Measurements from ENCODE around the gene CLTCL1. TPM values are rescaled to one million over a fixed set of nuclear protein-coding genes. Genes with fewer than 3 reads are reported as not detected.

CLTCL1 gene
- total RNA-seq, 1 experiment from 2014 or later = 7.5 TPM

DNA sequence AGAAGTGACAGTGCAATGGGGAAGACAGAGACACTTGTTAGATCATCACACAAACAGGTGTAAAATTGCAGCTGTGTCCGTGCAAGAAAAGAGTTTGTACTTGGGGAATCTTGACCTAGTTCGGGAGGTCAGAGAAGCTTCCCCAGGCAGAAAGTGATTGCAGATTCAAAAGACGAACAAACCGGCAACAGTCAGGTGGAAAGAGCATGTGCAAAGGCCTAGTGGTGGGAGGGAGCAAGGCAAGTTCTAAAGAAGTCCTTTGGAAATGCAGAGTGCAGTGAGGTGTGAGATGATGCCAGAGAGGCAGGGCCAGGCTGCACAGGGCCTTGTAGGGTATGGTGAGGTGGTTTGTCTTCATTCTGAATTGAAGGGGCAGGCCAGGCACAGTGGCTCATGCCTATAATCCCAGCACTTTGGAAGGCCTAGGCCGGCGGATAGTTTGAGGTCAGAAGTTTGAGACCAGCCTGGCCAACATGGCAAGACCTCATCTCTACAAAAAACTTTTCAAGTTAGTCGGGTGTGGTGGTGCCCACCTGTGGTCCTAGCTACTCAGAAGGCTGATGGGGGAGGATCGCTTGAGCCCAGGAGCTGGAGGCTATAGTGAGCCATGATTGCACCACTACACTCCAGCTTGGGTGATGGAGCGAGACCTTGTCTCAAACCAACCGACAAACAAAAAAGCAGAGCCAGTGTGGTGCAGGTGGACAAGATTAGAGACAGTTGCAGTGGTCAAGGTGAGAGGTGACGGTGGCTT, 145.1 kb downstream of the CLTCL1 start:
- Histone ChIP-seq H3K4me3 (no peak overlapping the region), H3K4me1 (no peaks in the 10 kb centered on the region), H3K36me3 (no peaks in the 10 kb centered on the region), H3K9me3 (replicated peaks) (no peaks in the 10 kb centered on the region), H3K27ac (no peak overlapping the region), H3K27me3 (no peaks in the 10 kb centered on the region)
- DNase-seq = no peak

DNA sequence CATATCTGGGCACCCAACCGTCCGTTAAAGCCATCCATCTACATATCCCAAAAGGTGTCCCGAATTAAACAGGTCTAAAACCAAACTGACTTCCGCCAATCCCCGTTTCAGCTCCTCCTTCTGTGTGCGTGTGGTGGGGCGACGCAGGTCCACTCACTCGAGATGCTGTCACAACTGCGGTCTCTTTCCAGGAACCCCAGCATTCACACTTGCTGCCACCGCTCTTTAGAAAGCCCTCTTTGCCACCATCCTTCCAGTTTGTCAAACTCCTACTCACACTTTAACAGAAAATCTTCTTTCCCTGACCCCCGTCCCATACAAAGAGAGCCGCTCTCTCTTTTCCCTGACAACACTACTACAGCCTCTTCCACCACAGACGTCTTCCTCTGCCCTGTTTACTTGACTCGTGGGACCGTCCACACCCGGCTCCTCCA, 147.5 kb downstream of the CLTCL1 start:
- no peaks in the 10 kb centered on the region for H3K4me1 ChIP-seq
- H3K36me3 ChIP-seq = peaks cover 2% of the 10 kb centered on the region
- DNase-seq = peak in 1 of 2 experiments; percentile 20
- peak overlapping the region; percentile 74 for H3K4me3 ChIP-seq
- peak overlapping the region; percentile 1; the same call in 1 of the 2 replicates for H3K27ac ChIP-seq
- H3K27me3 ChIP-seq = no peaks in the 10 kb centered on the region
- no peaks in the 10 kb centered on the region for H3K9me3 ChIP-seq (replicated peaks)

- no peaks in the 10 kb centered on the region for H3K27me3 ChIP-seq
- H3K36me3 ChIP-seq = peaks cover 6% of the 10 kb centered on the region
- H3K9me3 ChIP-seq (replicated peaks) = no peaks in the 10 kb centered on the region
- no peak overlapping the region for H3K4me3 ChIP-seq
- DNase-seq = no peak
- no peaks in the 10 kb centered on the region for H3K4me1 ChIP-seq
- no peak overlapping the region for H3K27ac ChIP-seq
Measured at GRCh38 chr22:19143212-19143611, 148.3 kb downstream of the CLTCL1 start.

- H3K27ac ChIP-seq = no peak overlapping the region
- no peaks in the 10 kb centered on the region for H3K9me3 ChIP-seq (replicated peaks)
- H3K4me3 ChIP-seq = no peak overlapping the region
- H3K4me1 ChIP-seq = no peaks in the 10 kb centered on the region
- peaks cover 10% of the 10 kb centered on the region for H3K36me3 ChIP-seq
- DNase-seq = no peak
- no peaks in the 10 kb centered on the region for H3K27me3 ChIP-seq
Measured at GRCh38 chr22:19142394-19142793, 149.1 kb downstream of the CLTCL1 start.

DNA sequence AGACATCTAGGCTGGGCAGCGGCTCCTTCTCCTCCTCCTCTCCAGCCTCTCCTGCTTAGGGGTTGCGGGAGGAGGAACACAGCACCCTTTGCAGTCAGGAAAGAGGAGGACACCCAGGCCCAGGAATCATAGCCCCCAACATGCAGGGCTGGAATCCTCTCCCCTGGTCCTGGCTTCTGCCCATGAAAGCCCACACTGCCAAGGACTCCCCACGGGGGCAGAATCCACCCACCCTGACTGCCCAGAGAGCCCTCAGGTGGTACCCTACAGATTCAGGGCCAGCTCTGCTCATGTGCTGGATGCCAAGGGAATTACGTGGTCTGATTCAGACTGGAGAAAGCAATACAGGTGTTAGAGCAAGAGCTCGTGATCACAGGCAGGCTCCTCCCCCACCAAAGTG, 151.5 kb downstream of the CLTCL1 start:
- peaks cover 21% of the 10 kb centered on the region for H3K36me3 ChIP-seq
- no peaks in the 10 kb centered on the region for H3K27me3 ChIP-seq
- DNase-seq = no peak

GRCh38 chr22:19139001-19139356, 152.5 kb downstream of the CLTCL1 start:
- no peak for DNase-seq
- peaks cover 23% of the 10 kb centered on the region for H3K36me3 ChIP-seq
- H3K4me3 ChIP-seq = no peak overlapping the region

More for the DNA sequence above, 151.5 kb downstream of the CLTCL1 start:
- Histone ChIP-seq H3K9me3 (replicated peaks) (no peaks in the 10 kb centered on the region), H3K27ac (no peak overlapping the region), H3K4me3 (no peak overlapping the region), H3K4me1 (no peaks in the 10 kb centered on the region)

GRCh38 chr22:19138217-19139000, 153.1 kb downstream of the CLTCL1 start:
- no peak for DNase-seq
- no peak overlapping the region for H3K4me3 ChIP-seq
- no peak overlapping the region for H3K27ac ChIP-seq
- H3K36me3 ChIP-seq = peaks cover 28% of the 10 kb centered on the region
- H3K4me1 ChIP-seq = no peaks in the 10 kb centered on the region
- no peaks in the 10 kb centered on the region for H3K9me3 ChIP-seq (replicated peaks)
- H3K27me3 ChIP-seq = no peaks in the 10 kb centered on the region

More at GRCh38 chr22:19139001-19139356, 152.5 kb downstream of the CLTCL1 start:
- no peaks in the 10 kb centered on the region for H3K27me3 ChIP-seq
- H3K4me1 ChIP-seq = no peaks in the 10 kb centered on the region
- H3K9me3 ChIP-seq (replicated peaks) = no peaks in the 10 kb centered on the region
- H3K27ac ChIP-seq = no peak overlapping the region

GRCh38 chr22:19137384-19138216, 153.9 kb downstream of the CLTCL1 start:
- H3K9me3 ChIP-seq (replicated peaks) = no peaks in the 10 kb centered on the region
- H3K27me3 ChIP-seq = no peaks in the 10 kb centered on the region
- no peaks in the 10 kb centered on the region for H3K4me1 ChIP-seq
- H3K4me3 ChIP-seq = no peak overlapping the region
- peaks cover 30% of the 10 kb centered on the region for H3K36me3 ChIP-seq
- no peak overlapping the region for H3K27ac ChIP-seq
- DNase-seq = no peak

- Histone ChIP-seq H3K36me3 (peaks cover 30% of the 10 kb centered on the region), H3K27me3 (no peaks in the 10 kb centered on the region), H3K9me3 (replicated peaks) (no peaks in the 10 kb centered on the region), H3K4me1 (no peaks in the 10 kb centered on the region), H3K27ac (no peak overlapping the region), H3K4me3 (no peak overlapping the region)
- DNase-seq = no peak
Measured at GRCh38 chr22:19136915-19137314, 154.6 kb downstream of the CLTCL1 start.

GRCh38 chr22:19134874-19135273, 156.6 kb downstream of the CLTCL1 start:
- H3K36me3 ChIP-seq = peaks cover 32% of the 10 kb centered on the region
- no peak overlapping the region for H3K27ac ChIP-seq
- no peak for DNase-seq
- H3K4me3 ChIP-seq = no peak overlapping the region
- H3K27me3 ChIP-seq = no peaks in the 10 kb centered on the region
- H3K9me3 ChIP-seq (replicated peaks) = no peaks in the 10 kb centered on the region
- no peaks in the 10 kb centered on the region for H3K4me1 ChIP-seq

DNA sequence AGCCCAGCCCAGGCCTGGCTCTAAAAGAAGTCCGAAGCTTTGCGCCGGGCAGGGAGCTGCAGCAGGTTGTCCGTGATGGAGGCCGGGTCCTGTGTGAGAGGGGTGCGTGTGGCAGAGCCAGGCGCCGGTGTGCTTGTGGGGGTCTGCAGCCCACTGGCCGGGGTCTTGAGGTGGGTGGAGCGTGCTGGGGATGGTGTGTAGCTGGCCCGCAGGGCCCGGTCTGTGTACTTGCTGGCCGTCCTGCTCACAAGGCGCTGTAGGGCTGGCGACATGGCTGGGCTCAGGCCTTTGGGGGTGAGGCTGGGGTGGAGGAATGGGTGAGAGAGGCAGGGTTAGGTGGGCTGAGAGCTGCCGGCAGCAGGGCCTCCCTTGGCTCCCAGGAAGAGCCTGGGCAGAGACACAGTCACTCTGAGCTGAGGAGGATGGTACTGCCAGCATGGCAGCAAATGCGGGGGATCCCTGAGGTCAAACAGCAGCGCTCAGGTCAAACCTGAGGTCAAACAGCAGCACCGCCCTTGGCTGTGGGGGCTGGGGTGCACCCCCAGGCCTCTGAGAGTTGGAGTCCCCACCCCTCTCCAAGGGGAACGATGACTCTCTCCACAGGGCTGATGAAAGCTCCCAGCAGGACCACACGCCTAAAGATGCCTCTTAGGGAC, 157.2 kb downstream of the CLTCL1 start:
- Histone ChIP-seq H3K9me3 (replicated peaks) (no peaks in the 10 kb centered on the region), H3K4me3 (no peak overlapping the region), H3K4me1 (no peaks in the 10 kb centered on the region), H3K36me3 (peaks cover 32% of the 10 kb centered on the region), H3K27ac (no peak overlapping the region), H3K27me3 (no peaks in the 10 kb centered on the region)
- DNase-seq = no peak

DNA sequence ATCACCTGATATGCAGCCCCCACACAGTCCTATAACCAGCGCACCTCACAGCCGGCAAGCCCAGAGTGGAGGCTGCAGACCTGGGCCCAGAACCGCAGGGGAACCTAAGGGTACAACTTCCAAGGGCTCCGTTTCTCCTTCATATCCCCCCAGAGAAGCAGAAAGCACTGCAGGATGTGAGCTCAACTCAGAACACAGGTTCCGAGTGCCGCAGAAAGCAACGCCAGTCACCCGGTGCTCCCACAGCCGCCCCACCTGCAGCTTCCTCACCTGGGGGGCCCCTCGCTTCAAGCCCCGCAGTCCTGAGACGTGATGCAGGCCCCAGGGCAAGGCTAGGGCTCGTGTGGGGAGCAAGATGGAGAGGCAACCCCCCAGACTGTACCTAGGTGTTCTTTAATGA, 158.0 kb downstream of the CLTCL1 start:
- no peak for DNase-seq
- Histone ChIP-seq H3K4me1 (no peaks in the 10 kb centered on the region), H3K27me3 (no peaks in the 10 kb centered on the region), H3K27ac (no peak overlapping the region), H3K36me3 (peaks cover 26% of the 10 kb centered on the region), H3K9me3 (replicated peaks) (no peaks in the 10 kb centered on the region), H3K4me3 (no peak overlapping the region)

- Histone ChIP-seq H3K36me3 (peaks cover 26% of the 10 kb centered on the region), H3K4me3 (no peak overlapping the region), H3K4me1 (no peaks in the 10 kb centered on the region), H3K27me3 (no peaks in the 10 kb centered on the region), H3K27ac (no peak overlapping the region), H3K9me3 (replicated peaks) (no peaks in the 10 kb centered on the region)
- no peak for DNase-seq
Measured at GRCh38 chr22:19132693-19133400, 158.7 kb downstream of the CLTCL1 start.

- no peaks in the 10 kb centered on the region for H3K9me3 ChIP-seq (replicated peaks)
- H3K4me1 ChIP-seq = no peaks in the 10 kb centered on the region
- no peak for DNase-seq
- H3K27ac ChIP-seq = no peak overlapping the region
- H3K27me3 ChIP-seq = no peaks in the 10 kb centered on the region
- H3K36me3 ChIP-seq = peaks cover 19% of the 10 kb centered on the region
- no peak overlapping the region for H3K4me3 ChIP-seq
Measured at GRCh38 chr22:19132153-19132552, 159.4 kb downstream of the CLTCL1 start.
